ENCODE measurements around the gene OR6A2. TPM values are rescaled to one million over a fixed set of nuclear protein-coding genes. Genes with fewer than 3 reads are reported as not detected.

The OR6A2 gene
- total RNA-seq, result under 1 TPM; 0.28 to 0.69 (median 0.29) TPM
- long read RNA-seq, donor 1, result 0 reads
- long read RNA-seq, donor 2, result 0 reads

GRCh38 chr11:6799402-6799801, at the start of gene OR6A2:
Gene OR6A2 (minus strand): TSS chr11:6799689. CDS start chr11:6795708, 3,981 bp downstream.
- TF ChIP-seq CTCF (IDR thresholded peaks at IDR 0.05), result no peak
- intact Hi-C loops (cut with DNase I, micrococcal nuclease), result no loop called here
- Histone ChIP-seq H3K4me1 (ENCODE audit: low read depth) (no peaks in the 10 kb centered on the region), H3K9me3 (no peaks in the 10 kb centered on the region), H3K36me3 (ENCODE audit: low read depth) (no peaks in the 10 kb centered on the region), H3K4me3 (no peak within 1 kb of the TSS)
- ATAC-seq (no peak), DNase-seq (no peak)

DNA sequence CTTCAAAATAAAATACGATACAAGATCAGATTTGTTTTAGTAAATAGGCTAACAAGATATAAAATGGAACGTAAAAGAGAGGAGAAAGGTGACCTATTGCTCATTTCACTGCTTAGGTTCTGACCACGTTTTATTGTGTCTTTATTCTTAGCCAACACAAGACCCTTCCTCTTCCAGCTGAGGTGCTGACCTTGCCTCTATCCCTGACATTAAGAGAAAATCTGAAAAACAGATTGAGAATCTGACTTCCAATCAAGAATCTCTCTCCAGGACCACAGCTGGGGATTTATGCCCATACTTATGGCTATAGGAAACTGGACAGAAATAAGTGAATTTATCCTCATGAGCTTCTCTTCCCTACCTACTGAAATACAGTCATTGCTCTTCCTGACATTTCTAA, 45.9 kb upstream of the OR6A2 start, which contains the start of gene OR10A5:
Gene OR10A5 (plus strand): TSS at position 301 of the 400 bp plus-strand sequence. CDS start 0 bp downstream, at position 301.
- no peak for ATAC-seq
- no peak for TF ChIP-seq CTCF (IDR thresholded peaks at IDR 0.05)

DNA sequence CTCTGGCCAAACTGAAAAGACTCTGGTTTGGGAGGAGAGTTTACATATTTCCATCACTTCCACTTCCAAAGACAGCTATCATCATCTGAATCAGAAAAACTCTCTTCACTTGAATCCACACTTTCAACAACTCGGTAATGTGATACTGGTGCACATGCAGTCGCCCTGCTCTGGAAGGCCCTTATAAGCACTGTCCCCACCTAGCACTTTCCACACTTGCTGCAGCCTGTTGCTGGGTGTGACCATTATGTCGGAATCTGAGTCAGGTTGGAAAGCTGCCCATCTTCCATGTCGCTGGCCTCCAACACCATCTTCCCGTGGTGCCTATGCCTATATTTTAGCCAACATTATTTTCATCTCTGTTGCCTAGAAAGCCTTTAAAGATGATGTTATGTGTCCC, 44.9 kb upstream of the OR6A2 start:
- intact Hi-C loops (cut with DNase I, micrococcal nuclease), result no loop called here
- no peak for DNase-seq

More for the DNA sequence above, 45.9 kb upstream of the OR6A2 start, which contains the start of gene OR10A5:
- no peak within 1 kb of the TSS for H3K4me3 ChIP-seq
- no peaks in the 10 kb centered on the region for H3K36me3 ChIP-seq (ENCODE audit: low read depth)
- H3K9me3 ChIP-seq, result no peaks in the 10 kb centered on the region
- intact Hi-C loops (cut with DNase I, micrococcal nuclease), result no loop called here
- DNase-seq, result no peak
- H3K4me1 ChIP-seq (ENCODE audit: low read depth), result no peaks in the 10 kb centered on the region

DNA sequence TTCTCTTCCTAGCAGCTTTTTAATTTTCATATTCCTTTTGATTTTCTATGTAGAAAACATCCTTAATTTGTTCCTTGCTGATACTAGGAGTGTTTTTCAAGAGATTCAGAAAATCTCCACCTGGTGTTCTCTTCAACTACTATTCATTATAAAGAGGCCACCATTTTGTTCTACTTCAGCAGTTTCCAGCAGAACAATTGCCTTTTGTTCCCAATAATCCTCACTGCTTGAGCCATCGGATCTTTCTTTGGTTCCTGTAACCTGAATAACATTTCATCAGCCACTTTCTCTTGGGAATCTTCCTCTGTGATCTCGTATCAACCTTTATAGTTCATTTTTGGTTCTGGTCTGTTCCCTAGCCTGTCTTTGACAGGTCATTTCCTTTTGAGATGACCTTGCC, 44.2 kb upstream of the OR6A2 start:
- no peak overlapping the region for H3K4me3 ChIP-seq
- no peaks in the 10 kb centered on the region for H3K36me3 ChIP-seq (ENCODE audit: low read depth)
- ATAC-seq (no peak), DNase-seq (no peak)
- intact Hi-C loops (cut with DNase I, micrococcal nuclease), result no loop called here
- no peaks in the 10 kb centered on the region for H3K4me1 ChIP-seq (ENCODE audit: low read depth)
- no peak for TF ChIP-seq CTCF (IDR thresholded peaks at IDR 0.05)
- H3K9me3 ChIP-seq, result no peaks in the 10 kb centered on the region

More for the DNA sequence above, 44.9 kb upstream of the OR6A2 start:
- Histone ChIP-seq H3K9me3 (no peaks in the 10 kb centered on the region), H3K36me3 (ENCODE audit: low read depth) (no peaks in the 10 kb centered on the region), H3K4me3 (no peak overlapping the region), H3K4me1 (ENCODE audit: low read depth) (no peaks in the 10 kb centered on the region)
- no peak for TF ChIP-seq CTCF (IDR thresholded peaks at IDR 0.05)
- no peak for ATAC-seq

DNA sequence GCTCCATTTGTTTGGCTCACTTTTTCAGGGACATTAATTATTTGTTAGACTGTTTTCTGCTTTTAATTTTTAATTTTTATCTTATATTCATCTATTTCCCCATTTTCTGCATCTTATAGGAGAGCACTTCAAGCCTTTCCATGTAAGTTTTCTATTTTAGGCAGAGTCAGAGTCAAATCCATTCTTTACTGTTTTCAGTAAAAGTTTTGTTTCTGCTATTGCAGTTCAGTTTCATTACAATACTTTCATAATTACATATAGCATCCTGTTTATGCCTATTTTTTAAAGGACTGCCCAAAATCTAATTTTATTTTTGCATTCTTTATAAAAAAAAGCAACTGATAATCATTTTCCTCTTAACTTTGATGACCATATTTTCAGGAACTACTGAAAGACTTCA, 42.2 kb upstream of the OR6A2 start:
- ATAC-seq (no peak), DNase-seq (no peak)
- H3K9me3 ChIP-seq, result no peaks in the 10 kb centered on the region
- no peak for TF ChIP-seq CTCF (IDR thresholded peaks at IDR 0.05)
- no peaks in the 10 kb centered on the region for H3K36me3 ChIP-seq (ENCODE audit: low read depth)
- no peaks in the 10 kb centered on the region for H3K4me1 ChIP-seq (ENCODE audit: low read depth)
- intact Hi-C loops (cut with DNase I, micrococcal nuclease), result no loop called here
- H3K4me3 ChIP-seq, result no peak overlapping the region

DNA sequence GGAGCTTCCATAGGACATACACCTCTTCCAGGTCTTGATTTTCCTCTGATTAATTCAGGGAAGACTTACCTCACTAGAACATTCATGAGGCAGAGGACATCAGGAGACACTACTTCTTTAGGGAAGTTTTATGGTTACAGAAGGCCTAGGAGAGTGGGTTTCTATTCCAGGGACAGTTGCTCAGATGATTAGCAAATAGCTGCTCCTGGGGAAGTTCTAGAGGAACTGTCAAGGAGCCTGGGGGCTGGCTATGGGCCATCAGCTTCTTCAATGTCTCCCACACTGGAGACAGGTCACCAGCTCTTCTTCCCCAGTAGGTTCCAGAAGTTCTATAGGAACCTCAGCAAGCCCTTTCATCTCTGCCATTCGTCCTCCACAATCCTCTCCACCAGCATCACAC, 34.5 kb upstream of the OR6A2 start:
- no peaks in the 10 kb centered on the region for H3K9me3 ChIP-seq
- H3K36me3 ChIP-seq (ENCODE audit: low read depth), result no peaks in the 10 kb centered on the region
- ATAC-seq, result no peak
- DNase-seq, result no peak
- no peak overlapping the region for H3K4me3 ChIP-seq
- no peak for TF ChIP-seq CTCF (IDR thresholded peaks at IDR 0.05)
- no peaks in the 10 kb centered on the region for H3K4me1 ChIP-seq (ENCODE audit: low read depth)
- intact Hi-C loops (cut with DNase I, micrococcal nuclease), result no loop called here

Data from mucosa of descending colon (tissue), 3 donors.